DND-41 (cell line): Measurements from ENCODE around the gene SLC4A9.

ENCODE experiments used
- ATAC-seq: fragments of 200-7000 bp; cut with Tn5 transposase; 3 replicates; pipeline ENCODE4 v1.9.1; 2021; ENCODE audit warnings: low read depth; ENCODE audit not compliant: insufficient read depth
- DNase-seq: peaks from one replicate; pipeline ENCODE4 v3.0.0-alpha.2; 2020
- H2AFZ ChIP-seq: 2 replicates; pipeline ENCODE4 v1.6.0; 2012; ENCODE audit warnings: low read depth, low read length
- H3K27ac ChIP-seq: 2 replicates; pipeline ENCODE4 v1.5.1; 2012; ENCODE audit warnings: low read length, inconsistent platforms
- H3K27me3 ChIP-seq: fragments of 200-600 bp; sonication (generic); 2 replicates; pipeline ENCODE4 v1.6.0; 2012; ENCODE audit warnings: low read length, mild to moderate bottlenecking, inconsistent platforms; ENCODE audit not compliant: insufficient read depth, poor library complexity
- H3K36me3 ChIP-seq: 2 replicates; pipeline ENCODE4 v1.5.1; 2012; ENCODE audit warnings: low read length, inconsistent platforms; ENCODE audit not compliant: insufficient read depth
- H3K4me1 ChIP-seq: 2 replicates; pipeline ENCODE4 v1.5.1; 2012; ENCODE audit warnings: mild to moderate bottlenecking, low read length; ENCODE audit not compliant: insufficient read depth
- H3K4me2 ChIP-seq: 2 replicates; pipeline ENCODE4 v1.6.0; 2012; ENCODE audit warnings: mild to moderate bottlenecking, moderate library complexity, low read length, inconsistent platforms; ENCODE audit not compliant: insufficient read depth
- H3K4me3 ChIP-seq, 2 experiments: fragments of 200-600 bp in 1 of 2; shearing (Covaris generic) in 1 of 2; 2 replicates each; pipeline ENCODE4 v1.5.1; 2012 to 2016; ENCODE audit warnings: inconsistent platforms in 2 of 2, low read length in 2 of 2, mild to moderate bottlenecking in 2 of 2, low read depth in 1 of 2, moderate library complexity in 1 of 2
- H3K79me2 ChIP-seq: 2 replicates; pipeline ENCODE4 v1.6.0; 2012; ENCODE audit warnings: low read length, inconsistent platforms; ENCODE audit not compliant: insufficient read depth
- H3K9ac ChIP-seq: 2 replicates; pipeline ENCODE4 v1.6.0; 2012; ENCODE audit warnings: low read depth, mild to moderate bottlenecking, inconsistent platforms, low read length, moderate library complexity
- H3K9me3 ChIP-seq: 2 replicates; pipeline ENCODE4 v1.5.1; 2012; ENCODE audit warnings: low read length, moderate library complexity, mild to moderate bottlenecking, inconsistent platforms; ENCODE audit not compliant: insufficient read depth, severe bottlenecking
- H4K20me1 ChIP-seq: 2 replicates; pipeline ENCODE4 v1.6.0; 2012; ENCODE audit warnings: low read length; ENCODE audit not compliant: insufficient read depth
- EZH2 ChIP-seq: IDR thresholded peaks from 3 replicates; pipeline ENCODE4 v1.6.1; 2012; ENCODE audit warnings: borderline replicate concordance, low read depth, mild to moderate bottlenecking, moderate library complexity, low read length, inconsistent platforms; ENCODE audit not compliant: severe bottlenecking
- TF ChIP-seq, protein P1 (sequence below): IDR thresholded peaks from 2 replicates; pipeline ENCODE4 v1.5.1; 2012; ENCODE audit warnings: borderline replicate concordance, low read length, moderate library complexity, mild to moderate bottlenecking; ENCODE audit not compliant: poor library complexity, severe bottlenecking; ENCODE audit errors: extremely low read depth

SLC4A9 gene

DNA sequence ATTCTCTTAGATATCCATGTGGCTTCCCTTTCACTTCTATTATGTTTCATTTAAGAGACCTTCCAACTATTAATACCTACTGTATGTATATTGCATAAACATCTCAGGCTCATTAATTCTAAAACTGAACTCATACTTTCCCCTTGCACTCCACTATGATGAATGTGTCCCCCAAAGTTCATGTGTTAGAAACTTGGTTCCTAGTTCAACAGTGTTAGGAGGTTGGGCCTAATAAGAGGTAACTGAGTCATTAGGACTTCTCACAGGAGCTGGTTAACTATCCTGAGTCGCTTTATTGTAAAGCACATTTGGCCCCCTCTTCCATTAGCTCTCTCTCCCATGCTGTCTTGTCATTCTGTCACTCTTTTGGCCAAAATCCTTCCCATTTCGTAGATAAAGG, 63.6 kb downstream of the SLC4A9 start:
- Histone ChIP-seq H3K4me2 (no peak overlapping the region), H3K27ac (no peak overlapping the region), H3K4me1 (no peaks in the 10 kb centered on the region), H3K9ac (no peak overlapping the region), H4K20me1 (peaks cover 37% of the 10 kb centered on the region), H3K79me2 (peaks cover 84% of the 10 kb centered on the region), H2AFZ (no peak overlapping the region), H3K36me3 (peaks cover 12% of the 10 kb centered on the region), H3K4me3 (no peak overlapping the region), H3K27me3 (no peaks in the 10 kb centered on the region), H3K9me3 (peaks cover 2% of the 10 kb centered on the region)
- ATAC-seq = no peak
- TF ChIP-seq, protein P1, sequence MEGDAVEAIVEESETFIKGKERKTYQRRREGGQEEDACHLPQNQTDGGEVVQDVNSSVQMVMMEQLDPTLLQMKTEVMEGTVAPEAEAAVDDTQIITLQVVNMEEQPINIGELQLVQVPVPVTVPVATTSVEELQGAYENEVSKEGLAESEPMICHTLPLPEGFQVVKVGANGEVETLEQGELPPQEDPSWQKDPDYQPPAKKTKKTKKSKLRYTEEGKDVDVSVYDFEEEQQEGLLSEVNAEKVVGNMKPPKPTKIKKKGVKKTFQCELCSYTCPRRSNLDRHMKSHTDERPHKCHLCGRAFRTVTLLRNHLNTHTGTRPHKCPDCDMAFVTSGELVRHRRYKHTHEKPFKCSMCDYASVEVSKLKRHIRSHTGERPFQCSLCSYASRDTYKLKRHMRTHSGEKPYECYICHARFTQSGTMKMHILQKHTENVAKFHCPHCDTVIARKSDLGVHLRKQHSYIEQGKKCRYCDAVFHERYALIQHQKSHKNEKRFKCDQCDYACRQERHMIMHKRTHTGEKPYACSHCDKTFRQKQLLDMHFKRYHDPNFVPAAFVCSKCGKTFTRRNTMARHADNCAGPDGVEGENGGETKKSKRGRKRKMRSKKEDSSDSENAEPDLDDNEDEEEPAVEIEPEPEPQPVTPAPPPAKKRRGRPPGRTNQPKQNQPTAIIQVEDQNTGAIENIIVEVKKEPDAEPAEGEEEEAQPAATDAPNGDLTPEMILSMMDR = no peak
- TF ChIP-seq EZH2 = no peak
- DNase-seq = no peak

DNA sequence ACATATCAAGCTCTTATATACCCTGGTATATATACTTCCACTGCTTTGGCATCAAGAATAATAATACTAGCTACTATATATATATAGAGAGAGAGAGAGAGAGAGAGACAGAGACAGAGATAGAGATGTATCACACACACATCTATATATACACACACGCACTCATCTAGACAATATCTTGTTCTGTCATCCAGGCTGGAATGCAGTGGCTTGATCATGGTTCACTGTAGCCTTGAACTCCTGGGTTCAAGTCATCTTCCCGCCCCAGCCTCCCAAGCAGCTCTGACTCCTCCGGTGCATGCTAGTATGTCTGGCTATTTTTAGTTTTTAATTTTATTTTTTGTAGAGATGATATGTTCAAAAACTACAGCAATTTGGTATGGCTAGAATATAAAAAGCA, 64.1 kb downstream of the SLC4A9 start:
- H3K9me3 ChIP-seq = peaks cover 2% of the 10 kb centered on the region
- H2AFZ ChIP-seq = no peak overlapping the region
- no peak overlapping the region for H3K9ac ChIP-seq
- H3K27ac ChIP-seq = no peak overlapping the region
- H3K36me3 ChIP-seq = peaks cover 12% of the 10 kb centered on the region
- peaks cover 35% of the 10 kb centered on the region; the same call in 1 of the 2 replicates for H4K20me1 ChIP-seq
- H3K4me3 ChIP-seq = no peak overlapping the region
- ATAC-seq (no peak), DNase-seq (no peak)
- no peak for TF ChIP-seq EZH2
- TF ChIP-seq, protein P1 = no peak
- no peak overlapping the region for H3K4me2 ChIP-seq
- no peaks in the 10 kb centered on the region for H3K4me1 ChIP-seq
- H3K79me2 ChIP-seq = peaks cover 81% of the 10 kb centered on the region
- H3K27me3 ChIP-seq = no peaks in the 10 kb centered on the region
